GM23248 (cell line): Measurements from ENCODE around the gene FHOD3.

Experiments
- EZH2 ChIP-seq: fragments of 200-600 bp; sonication (generic); IDR thresholded peaks from 2 replicates; pipeline ENCODE4 v1.6.1; 2018; ENCODE audit warnings: antibody characterized with exemption, mild to moderate bottlenecking; ENCODE audit not compliant: insufficient read depth, poor library complexity, severe bottlenecking
- EZH2phosphoT487 ChIP-seq: fragments of 200-600 bp; sonication (generic); IDR thresholded peaks from 2 replicates; pipeline ENCODE4 v1.6.1; 2018; ENCODE audit warnings: antibody characterized with exemption, moderate library complexity, mild to moderate bottlenecking, low read depth; ENCODE audit not compliant: insufficient read depth

- TF ChIP-seq EZH2 (no peak), EZH2phosphoT487 (no peak)
These were observed 30.1 kb downstream of the FHOD3 start for GRCh38 chr18:36327352-36328316.
